Erythroblast (primary cell): ENCODE data around the gene UBE2D1.

Experiments
- GATA1 ChIP-seq: IDR thresholded peaks from 2 replicates; pipeline ENCODE4 v1.6.1; 2011; ENCODE audit warnings: low read depth, mild to moderate bottlenecking, control low read depth, low read length, moderate library complexity
- POLR2A ChIP-seq: IDR thresholded peaks from 2 replicates; pipeline ENCODE4 v1.6.1; 2011; ENCODE audit warnings: mild to moderate bottlenecking, low read length

DNA sequence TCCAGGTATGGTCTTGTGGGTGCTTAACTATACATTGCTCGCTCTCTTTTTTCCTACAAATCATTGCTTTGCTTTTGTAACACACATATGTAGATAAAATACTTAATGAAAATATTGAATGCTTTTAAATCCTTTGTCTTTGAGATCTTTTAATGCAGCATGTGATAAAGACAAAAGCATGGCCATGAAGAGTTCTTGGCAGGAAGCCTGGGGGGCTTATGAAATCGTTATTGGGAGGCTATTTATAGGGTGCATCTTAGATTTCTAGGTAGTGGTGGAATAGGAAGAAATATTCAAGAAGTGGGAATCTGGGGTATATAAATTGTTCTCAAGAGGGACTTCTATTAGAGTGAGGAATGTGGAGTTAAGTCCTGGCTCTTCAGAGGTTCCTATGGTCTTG, 21.9 kb downstream of the UBE2D1 start:
- no peak for TF ChIP-seq POLR2A
- TF ChIP-seq GATA1, result no peak
